Stimulated activated CD8-positive, alpha-beta memory T cell treated with anti-CD3 and anti-CD28 coated beads, Interleukin-12 subunit alpha, Interleukin-12 subunit beta, amount 100 ng/mL, for 1 hour (primary cell): ENCODE measurements around the gene NAIP.
"Not testable (repeated sequence)": the region's sequence is repeated elsewhere in the genome, so short reads cannot be mapped to it uniquely, and the experiment has no call there.

ENCODE experiments used
- DNase-seq: peaks from one replicate; pipeline ENCODE4 v3.0.0-alpha.2; 2020; ENCODE audit warnings: low read depth

Gene NAIP

GRCh38 chr5:70925211-70925562 is 100.0 kb downstream of the NAIP start:
- DNase-seq: not testable (repeated sequence)
